K562 treated with DMSO at 1 percent for 4 hours (cell line): Measurements from ENCODE around the gene NTSR2. TPM values are rescaled to one million over a fixed set of nuclear protein-coding genes. Genes with fewer than 3 reads are reported as not detected.

Experiments
- total RNA-seq: library from RNA; unstranded; fragments of 300-600 nt; gene quantifications from 2 replicates; pipeline ENCODE4 v1.2.3, GENCODE V29; 2022; ENCODE audit not compliant: insufficient read depth

Gene NTSR2, protein sequence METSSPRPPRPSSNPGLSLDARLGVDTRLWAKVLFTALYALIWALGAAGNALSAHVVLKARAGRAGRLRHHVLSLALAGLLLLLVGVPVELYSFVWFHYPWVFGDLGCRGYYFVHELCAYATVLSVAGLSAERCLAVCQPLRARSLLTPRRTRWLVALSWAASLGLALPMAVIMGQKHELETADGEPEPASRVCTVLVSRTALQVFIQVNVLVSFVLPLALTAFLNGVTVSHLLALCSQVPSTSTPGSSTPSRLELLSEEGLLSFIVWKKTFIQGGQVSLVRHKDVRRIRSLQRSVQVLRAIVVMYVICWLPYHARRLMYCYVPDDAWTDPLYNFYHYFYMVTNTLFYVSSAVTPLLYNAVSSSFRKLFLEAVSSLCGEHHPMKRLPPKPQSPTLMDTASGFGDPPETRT
- not detected in 2 replicates for total RNA-seq

DNA sequence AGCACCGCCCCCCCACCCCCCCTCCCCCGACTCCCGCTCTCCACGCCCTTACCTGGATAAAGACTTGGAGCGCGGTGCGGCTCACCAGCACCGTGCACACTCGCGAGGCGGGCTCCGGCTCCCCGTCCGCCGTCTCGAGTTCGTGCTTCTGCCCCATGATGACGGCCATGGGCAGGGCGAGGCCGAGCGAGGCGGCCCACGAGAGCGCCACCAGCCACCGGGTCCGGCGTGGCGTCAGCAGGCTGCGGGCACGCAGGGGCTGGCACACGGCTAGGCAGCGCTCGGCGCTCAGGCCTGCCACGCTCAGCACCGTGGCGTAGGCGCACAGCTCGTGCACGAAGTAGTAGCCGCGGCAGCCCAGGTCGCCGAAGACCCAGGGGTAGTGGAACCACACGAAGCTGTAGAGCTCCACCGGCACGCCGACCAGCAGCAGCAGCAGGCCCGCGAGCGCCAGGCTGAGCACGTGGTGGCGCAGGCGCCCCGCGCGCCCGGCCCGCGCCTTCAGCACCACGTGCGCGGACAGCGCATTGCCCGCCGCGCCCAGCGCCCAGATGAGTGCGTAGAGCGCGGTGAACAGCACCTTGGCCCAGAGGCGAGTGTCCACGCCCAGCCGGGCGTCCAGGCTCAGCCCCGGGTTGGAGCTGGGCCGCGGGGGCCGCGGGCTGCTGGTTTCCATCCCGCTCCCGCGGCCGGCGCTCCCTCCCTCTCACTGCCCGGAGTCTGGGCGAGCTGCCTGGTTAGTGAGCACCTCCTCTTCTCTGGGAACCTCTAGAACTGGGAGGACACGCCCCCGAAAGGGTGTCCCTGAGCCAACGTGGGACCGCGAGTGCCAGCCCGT, at the start of gene NTSR2:
Gene NTSR2, minus strand, starts transcription at position 742 of the 838 bp plus-strand sequence. Its CDS starts 66 bp downstream, at position 676.

Other genes starting within 250 kb of the NTSR2 start
- 17.0 and 21.3 TPM in 2 replicates for gene E2F6, start 204.0 kb downstream of the NTSR2 start, total RNA-seq
- 0.31 TPM in 1 of 2 replicates, not detected in the other for gene GREB1, start 136.2 kb downstream of the NTSR2 start, total RNA-seq
- gene LPIN1, start 76.4 kb upstream of the NTSR2 start, total RNA-seq: 13.2 and 17.2 TPM in 2 replicates